K562 (cell line): Measurements from ENCODE around the gene PES1. TPM values are rescaled to one million over a fixed set of nuclear protein-coding genes. Genes with fewer than 3 reads are reported as not detected.

Source experiments
- ATAC-seq: fragments of 200-7000 bp; cut with Tn5 transposase; 3 replicates; pipeline ENCODE4 v1.9.1; 2020; ENCODE audit warnings: moderate library complexity
- BruUV-seq: library from RNA; stranded (reverse); fragments of 400-500 nt; replicated peaks from 2 replicates; lab custom pipeline; 2021; lab: Mats Ljungman, UMichigan
- CTCF ChIA-PET: fragments of 300-600 bp; formaldehyde crosslinking; extraction: SDS; loops from one replicate; lab custom pipeline; 2021; ENCODE audit warnings: low intra/inter-chr PET ratio; lab: Yijun Ruan, JAX
- POLR2A ChIA-PET: fragments of 300-600, 350-650 bp; sonication (Branson Sonifier 250); formaldehyde crosslinking; extraction: SDS; loops from one replicate; lab custom pipeline; 2021; ENCODE audit warnings: antibody characterized with exemption, inconsistent platforms; lab: Yijun Ruan, JAX
- DNase-seq, 4 experiments: peaks; one replicate each; pipeline versions ENCODE4 v3.0.0 to v3.0.0-alpha.2; 2011 to 2018; ENCODE audit warnings: low spot score in 3 of 4, mixed read lengths in 3 of 4; ENCODE audit errors: extremely low read depth in 1 of 4
- FAIRE-seq: peaks from 2 replicates; lab custom pipeline; 2011; peaks lifted over from hg19 to GRCh38; lab: Jason Lieb, UNC
- H2AFZ ChIP-seq: 2 replicates; pipeline ENCODE4 v1.6.0; 2011; ENCODE audit warnings: low read depth, low read length, control low read depth, inconsistent platforms
- H3K27ac ChIP-seq: fragments of 200-600 bp; 3 replicates; pipeline ENCODE4 v1.8.0; 2011; ENCODE audit warnings: low read depth, mild to moderate bottlenecking, control low read depth, inconsistent platforms, low read length, moderate library complexity, mixed read lengths; ENCODE audit errors: extremely low read depth
- H3K27me3 ChIP-seq, 2 experiments: fragments of 300-600 bp in 1 of 2; 2 replicates in 1 of 2; 3 replicates in 1 of 2; pipeline versions ENCODE4 v1.6.0 to v1.8.0; 2011; ENCODE audit warnings: inconsistent platforms in 2 of 2, low read length in 2 of 2, mild to moderate bottlenecking in 1 of 2, mixed read lengths in 1 of 2, moderate library complexity in 1 of 2; ENCODE audit not compliant: control insufficient read depth in 2 of 2, insufficient read depth in 2 of 2
- H3K36me3 ChIP-seq: fragments of 300-600 bp; 3 replicates; pipeline ENCODE4 v1.8.0; 2011; ENCODE audit warnings: mild to moderate bottlenecking, low read length, inconsistent platforms; ENCODE audit not compliant: control insufficient read depth, insufficient read depth
- H3K4me1 ChIP-seq, 2 experiments: fragments of 200-600 bp in 1 of 2; replicated peaks in 1 of 2; 2 replicates in 1 of 2; 3 replicates in 1 of 2; pipeline versions ENCODE4 v1.5.1 to v1.8.0; 2011; ENCODE audit warnings: inconsistent platforms in 2 of 2, low read length in 2 of 2, mild to moderate bottlenecking in 1 of 2, mixed read lengths in 1 of 2, moderate library complexity in 1 of 2; ENCODE audit not compliant: control insufficient read depth in 2 of 2, insufficient read depth in 2 of 2
- H3K4me2 ChIP-seq: 2 replicates; pipeline ENCODE4 v1.6.1; 2011; ENCODE audit warnings: low read length, control low read depth, inconsistent platforms, mixed read lengths; ENCODE audit not compliant: insufficient read depth
- H3K4me3 ChIP-seq: fragments of 200-600 bp; sonication (generic), shearing (Covaris generic); 2 replicates; pipeline ENCODE4 v1.5.1; 2016; ENCODE audit warnings: control low read depth, inconsistent platforms
- H3K79me2 ChIP-seq: fragments of 200-600 bp; 3 replicates; pipeline ENCODE4 v1.8.0; 2011; ENCODE audit warnings: low read length, inconsistent platforms; ENCODE audit not compliant: control insufficient read depth, insufficient read depth
- H3K9ac ChIP-seq, 2 experiments: 2 replicates each; pipeline versions ENCODE4 v1.6.0 to v1.6.1; 2011; ENCODE audit warnings: low read depth in 2 of 2, low read length in 2 of 2, control low read depth in 1 of 2, inconsistent platforms in 1 of 2, mild to moderate bottlenecking in 1 of 2, mixed read lengths in 1 of 2; ENCODE audit not compliant: insufficient read depth in 1 of 2
- H3K9me1 ChIP-seq: one replicate; pipeline ENCODE4 v1.6.0; 2011; ENCODE audit warnings: inconsistent platforms, mild to moderate bottlenecking, low read length, moderate library complexity; ENCODE audit not compliant: control insufficient read depth, insufficient read depth
- H3K9me3 ChIP-seq: replicated peaks from 2 replicates; pipeline ENCODE4 v1.5.1; 2011; ENCODE audit warnings: low read depth, low read length, inconsistent platforms; ENCODE audit not compliant: control insufficient read depth, insufficient read depth
- H4K20me1 ChIP-seq: replicated peaks from 2 replicates; pipeline ENCODE4 v1.6.1; 2011; ENCODE audit warnings: low read length, inconsistent platforms, mixed read lengths; ENCODE audit not compliant: control insufficient read depth, insufficient read depth
- CC2D1A ChIP-seq: fragments of 450-650 bp; IDR thresholded peaks from 2 replicates; pipeline ENCODE4 v1.6.1; 2017; ENCODE audit warnings: mild to moderate bottlenecking
- ETS2 ChIP-seq: IDR thresholded peaks from 2 replicates; pipeline ENCODE4 v1.6.1; 2016; ENCODE audit warnings: borderline replicate concordance, missing genetic modification characterization, mild to moderate bottlenecking, moderate library complexity, missing compliant biosample characterization; ENCODE audit not compliant: poor library complexity, severe bottlenecking
- FOXK1 ChIP-seq: sonication (generic); formaldehyde crosslinking; IDR thresholded peaks from 2 replicates; pipeline ENCODE4 v1.8.0; 2022; ENCODE audit warnings: missing genetic modification reagents, mild to moderate bottlenecking, borderline replicate concordance
- FOXM1 ChIP-seq, 2 experiments: fragments of 450-650 bp in 1 of 2; sonication (generic) in 1 of 2; formaldehyde crosslinking in 1 of 2; IDR thresholded peaks; 2 replicates each; pipeline versions ENCODE4 v1.6.1 to v1.9.0; 2017 to 2022; ENCODE audit warnings: low read depth in 2 of 2, mild to moderate bottlenecking in 2 of 2, missing genetic modification reagents in 1 of 2, moderate library complexity in 1 of 2
- MLX ChIP-seq, 2 experiments: fragments of 450-650 bp in 1 of 2; sonication (generic) in 1 of 2; formaldehyde crosslinking; conservative IDR thresholded peaks; 2 replicates each; pipeline versions ENCODE4 v1.4.0 to v1.8.1; 2020 to 2022; ENCODE audit warnings: mild to moderate bottlenecking in 1 of 2, missing genetic modification reagents in 1 of 2
- PKNOX1 ChIP-seq: fragments of 450-650 bp; IDR thresholded peaks from 2 replicates; pipeline ENCODE4 v1.6.1; 2016
- TBP ChIP-seq: optimal IDR thresholded peaks from 2 replicates; pipeline ENCODE3; 2011; ENCODE audit warnings: low read depth, low read length, improper control_type of control experiment
- ZFP36 ChIP-seq: fragments of 150-350 bp; IDR thresholded peaks from 2 replicates; pipeline ENCODE4 v1.6.1; 2018; ENCODE audit warnings: low read length, low read depth; ENCODE audit not compliant: partially characterized antibody
- ZNF121 ChIP-seq: sonication (generic); formaldehyde crosslinking; conservative IDR thresholded peaks from 2 replicates; pipeline ENCODE4 v1.8.0; 2022; ENCODE audit warnings: missing genetic modification reagents
- ZNF75A ChIP-seq: fragments of 450-650 bp; formaldehyde crosslinking; IDR thresholded peaks from 2 replicates; pipeline ENCODE4 v1.4.0; 2020; ENCODE audit warnings: mild to moderate bottlenecking
- ZZZ3 ChIP-seq: fragments of 450-650 bp; IDR thresholded peaks from 2 replicates; pipeline ENCODE4 v1.6.1; 2016; ENCODE audit warnings: antibody characterized with exemption, mild to moderate bottlenecking, moderate library complexity
- WGBS: fragments of 100-300 bp; shearing (Covaris generic); methylation state at CpG from one replicate; pipeline ENCODE4 v1.1.6; 2016; ENCODE audit warnings: low coverage, mixed read lengths; ENCODE audit not compliant: insufficient coverage; ENCODE audit errors: missing lambda C conversion rate; 5-methylcytosine and 5-hydroxymethylcytosine counted together
- in situ Hi-C: fragments of 300-500 bp; cut with MboI; formaldehyde crosslinking; loops from 4 replicates; pipeline ENCODE4 v1.15.0; 2018; ENCODE audit warnings: inconsistent platforms, mixed read lengths
- intact Hi-C: fragments of 100-400 bp; cut with micrococcal nuclease; formaldehyde crosslinking; loops from 2 replicates; pipeline ENCODE4 v1.14.2; 2022
- polyA plus RNA-seq, 8 experiments: library from polyadenylated mRNA; depleted of rRNA in 4 of 8; stranded (reverse) in 5 of 8; unstranded in 3 of 8; fragments of >200 nt; fragmentation: Nextera tagmentation in 2 of 8; fragmentation: Illumina TruSeq in 1 of 8; extraction: Ambion mirVana in 2 of 8; extraction: Trizol in 1 of 8; gene quantifications; 2 replicates each; pipeline versions ENCODE4 v1.2.1 to v1.2.3, GENCODE V29; 2011 to 2014; ENCODE audit warnings: inconsistent platforms in 1 of 8, missing spikeins in 1 of 8
- total RNA-seq, 7 experiments: library from RNA; depleted of rRNA in 6 of 7; stranded (reverse); fragments of >200 nt in 6 of 7; fragmentation: Illumina TruSeq in 2 of 7; extraction: Trizol in 2 of 7; gene quantifications; 2 replicates each; pipeline versions ENCODE4 v1.2.1 to v1.2.3, GENCODE V29; 2011 to 2021; ENCODE audit warnings: low replicate concordance in 1 of 7

The PES1 gene
- total and polyA plus RNA-seq, 9 of the 15 experiments (the other 6 are each of a cell fraction or from before 2014, with no cell fraction given), result 6.5 to 158 (median 94.3) TPM

- Histone ChIP-seq H3K79me2 (no peaks in the 10 kb centered on the region), H4K20me1 (no peaks in the 10 kb centered on the region), H3K9me1 (no peaks in the 10 kb centered on the region), H2AFZ (peak overlapping the region; percentile 85), H3K4me2 (no peak overlapping the region)
- intact Hi-C loops, result no loop called here
- TF ChIP-seq ZZZ3 (no peak), MLX (CRISPR knock-in tag; conservative IDR thresholded peaks at IDR 0.05) (no peak), PKNOX1 (no peak), ZNF121 (CRISPR knock-in tag) (no peak), TBP (no peak), CC2D1A (no peak), FOXM1 (IDR thresholded peaks at IDR 0.05; ENCODE audit: low read depth) (no peak), FOXM1 (CRISPR knock-in tag; IDR thresholded peaks at IDR 0.05; ENCODE audit: low read depth) (no peak), ETS2 (tag) (no peak), ZFP36 (no peak), FOXK1 (no peak), ZNF75A (no peak)
- TF ChIP-seq, all 486 proteins: peak for 0
- H3K4me1 ChIP-seq, result peaks cover 21 to 39% of the 10 kb centered on the region in 2 experiments
- no peak for FAIRE-seq
- POLR2A ChIA-PET, result interaction anchor here (1.1 to 2.8 kb wide), 2 partner anchors 9 to 25 kb away, joined by 4 to 17 read pairs; partner anchors contain the start of gene SLC35E4
- WGBS, result 55% methylated on average over 4 of the region's 7 CpGs
- CTCF ChIA-PET, result no interaction called here
- 0 out of 4 replicates have a peak overlapping the region, but pooled peaks of 1 of the 2 experiments have one; percentile 63 for H3K9ac ChIP-seq
- H3K27me3 ChIP-seq, result no peaks in the 10 kb centered on the region
- no peak overlapping the region for H3K4me3 ChIP-seq
- H3K36me3 ChIP-seq, result no peaks in the 10 kb centered on the region
- no peak for ATAC-seq
- H3K9me3 ChIP-seq, result no peaks in the 10 kb centered on the region
- in situ Hi-C loops, result no loop called here
- DNase-seq, result no peak
- no TSS peak for BruUV-seq
- H3K27ac ChIP-seq, result no peak overlapping the region
Measured at GRCh38 chr22:30610299-30610698, 18.6 kb upstream of the PES1 start.
